Mesenchymal stem cell (in vitro differentiated cells and primary cell): ENCODE data around the gene UGP2.

Source experiments
- DNase-seq: peaks from one replicate; pipeline ENCODE4 v3.0.0-alpha.2; 2013
- H2AFZ ChIP-seq: one replicate; pipeline ENCODE4 v1.6.1; 2013; ENCODE audit warnings: low read depth, mild to moderate bottlenecking, control low read depth, inconsistent platforms, low read length, moderate library complexity
- H2AK5ac ChIP-seq: 2 replicates; pipeline ENCODE4 v1.6.1; 2013; ENCODE audit warnings: low read length, moderate library complexity, mild to moderate bottlenecking, inconsistent platforms; ENCODE audit not compliant: severe bottlenecking
- H2BK120ac ChIP-seq: one replicate; pipeline ENCODE4 v1.6.1; 2013; ENCODE audit warnings: low read depth, mild to moderate bottlenecking, inconsistent platforms, low read length, moderate library complexity
- H2BK12ac ChIP-seq, 2 experiments: one replicate each; pipeline ENCODE4 v1.6.1; 2013; ENCODE audit warnings: inconsistent platforms in 2 of 2, low read length in 2 of 2, mild to moderate bottlenecking in 2 of 2, moderate library complexity in 2 of 2, control low read depth in 1 of 2
- H2BK15ac ChIP-seq: one replicate; pipeline ENCODE4 v1.6.1; 2013; ENCODE audit warnings: mild to moderate bottlenecking, low read depth, inconsistent platforms; ENCODE audit not compliant: poor library complexity, severe bottlenecking
- H2BK5ac ChIP-seq: 2 replicates; pipeline ENCODE4 v1.6.1; 2013; ENCODE audit warnings: low read depth, mild to moderate bottlenecking, low read length, control low read depth, inconsistent platforms; ENCODE audit not compliant: poor library complexity, severe bottlenecking
- H3K14ac ChIP-seq, 2 experiments: one replicate each; pipeline ENCODE4 v1.6.1; 2013; ENCODE audit warnings: inconsistent platforms in 2 of 2, low read length in 2 of 2, control low read depth in 1 of 2, mild to moderate bottlenecking in 1 of 2, moderate library complexity in 1 of 2
- H3K18ac ChIP-seq, 2 experiments: one replicate each; pipeline ENCODE4 v1.6.1; 2013; ENCODE audit warnings: inconsistent platforms in 2 of 2, low read length in 2 of 2, control low read depth in 1 of 2, low read depth in 1 of 2, mild to moderate bottlenecking in 1 of 2
- H3K23ac ChIP-seq, 2 experiments: one replicate each; pipeline ENCODE4 v1.6.1; 2013; ENCODE audit warnings: inconsistent platforms in 2 of 2, low read length in 2 of 2, mild to moderate bottlenecking in 2 of 2, moderate library complexity in 2 of 2, control low read depth in 1 of 2
- H3K27ac ChIP-seq: 2 replicates; pipeline ENCODE4 v1.5.1; 2013; ENCODE audit warnings: mild to moderate bottlenecking, moderate library complexity, low read length, control low read depth, inconsistent platforms; ENCODE audit not compliant: poor library complexity, severe bottlenecking
- H3K27me3 ChIP-seq, 2 experiments: 2 replicates each; pipeline versions ENCODE4 v1.6.1 to v1.7.0; 2013; ENCODE audit warnings: low read length in 2 of 2, mild to moderate bottlenecking in 2 of 2, moderate library complexity in 2 of 2, control low read depth in 1 of 2, inconsistent platforms in 1 of 2; ENCODE audit not compliant: control insufficient read depth in 1 of 2, insufficient read depth in 1 of 2
- H3K36me3 ChIP-seq, 2 experiments: 2 replicates each; pipeline versions ENCODE4 v1.6.1 to v1.7.0; 2013; ENCODE audit warnings: low read length in 2 of 2, control low read depth in 1 of 2, inconsistent platforms in 1 of 2, low read depth in 1 of 2, mild to moderate bottlenecking in 1 of 2; ENCODE audit not compliant: insufficient read depth in 2 of 2, control insufficient read depth in 1 of 2
- H3K4ac ChIP-seq, 2 experiments: one replicate each; pipeline ENCODE4 v1.6.1; 2013; ENCODE audit warnings: inconsistent platforms in 2 of 2, low read length in 2 of 2, mild to moderate bottlenecking in 2 of 2, moderate library complexity in 2 of 2, control low read depth in 1 of 2, low read depth in 1 of 2
- H3K4me1 ChIP-seq: 2 replicates; pipeline ENCODE4 v1.6.1; 2013; ENCODE audit warnings: low read depth, low read length, control low read depth; ENCODE audit not compliant: control insufficient read depth, insufficient read depth
- H3K4me2 ChIP-seq: 2 replicates; pipeline ENCODE4 v1.6.1; 2013; ENCODE audit warnings: low read length, mild to moderate bottlenecking, inconsistent platforms; ENCODE audit not compliant: poor library complexity, severe bottlenecking
- H3K4me3 ChIP-seq, 2 experiments: 2 replicates each; pipeline versions ENCODE4 v1.5.1 to v1.7.0; 2013; ENCODE audit warnings: low read length in 2 of 2, mild to moderate bottlenecking in 2 of 2, control low read depth in 1 of 2, low read depth in 1 of 2; ENCODE audit not compliant: insufficient read depth in 1 of 2
- H3K79me1 ChIP-seq: replicated peaks from 2 replicates; pipeline ENCODE4 v1.6.1; 2013; ENCODE audit warnings: mild to moderate bottlenecking, control low read depth, low read length, inconsistent platforms; ENCODE audit not compliant: poor library complexity, severe bottlenecking
- H3K9ac ChIP-seq: 2 replicates; pipeline ENCODE4 v1.7.0; 2013; ENCODE audit warnings: mild to moderate bottlenecking, low read length, moderate library complexity
- H3K9me3 ChIP-seq: 2 replicates; pipeline ENCODE4 v1.7.0; 2013; ENCODE audit warnings: mild to moderate bottlenecking, low read length; ENCODE audit not compliant: control insufficient read depth
- H4K8ac ChIP-seq: one replicate; pipeline ENCODE4 v1.6.1; 2013; ENCODE audit warnings: inconsistent platforms, mild to moderate bottlenecking, low read length, moderate library complexity
- H4K91ac ChIP-seq: one replicate; pipeline ENCODE4 v1.6.1; 2013; ENCODE audit warnings: mild to moderate bottlenecking, low read length, inconsistent platforms
- WGBS: methylation state at CpG from one replicate; pipeline ENCODE4 v1.1.7; 2013; ENCODE audit warnings: mixed read lengths; 5-methylcytosine and 5-hydroxymethylcytosine counted together

Gene UGP2

GRCh38 chr2:63886445-63886844 lies 44.7 kb downstream of the UGP2 start:
- Histone ChIP-seq H2BK120ac (no peak overlapping the region), H3K36me3 (peaks cover 18 to 99% of the 10 kb centered on the region in 2 experiments), H3K23ac (no peak overlapping the region), H3K79me1 (peaks cover 25% of the 10 kb centered on the region), H3K27me3 (no peaks in the 10 kb centered on the region), H3K27ac (no peak overlapping the region), H2BK5ac (no peak overlapping the region), H2BK15ac (no peak overlapping the region), H2AFZ (no peak overlapping the region), H4K8ac (no peak overlapping the region), H3K18ac (no peak overlapping the region), H3K4me1 (peaks cover 3% of the 10 kb centered on the region), H3K4ac (no peak overlapping the region), H4K91ac (no peak overlapping the region), H3K4me3 (no peak overlapping the region), H2BK12ac (no peak overlapping the region), H2AK5ac (no peak overlapping the region), H3K9me3 (no peaks in the 10 kb centered on the region), H3K4me2 (no peak overlapping the region), H3K9ac (no peak overlapping the region), H3K14ac (no peak overlapping the region)
- WGBS = 89% methylated on average over 2 of the region's 2 CpGs
- DNase-seq = no peak

- 100% methylated on average over 1 of the region's 2 CpGs for WGBS
- peaks cover 3% of the 10 kb centered on the region for H3K4me1 ChIP-seq
- H2AK5ac ChIP-seq = no peak overlapping the region
- H4K8ac ChIP-seq = no peak overlapping the region
- DNase-seq = no peak
- no peak overlapping the region for H3K4me3 ChIP-seq
- H3K27me3 ChIP-seq = no peaks in the 10 kb centered on the region
- H3K36me3 ChIP-seq = peaks cover 18 to 99% of the 10 kb centered on the region in 2 experiments
- H3K23ac ChIP-seq = no peak overlapping the region
- H2BK12ac ChIP-seq = no peak overlapping the region
- H2AFZ ChIP-seq = no peak overlapping the region
- H3K4me2 ChIP-seq = no peak overlapping the region
- no peak overlapping the region for H3K18ac ChIP-seq
- no peak overlapping the region for H2BK15ac ChIP-seq
- no peaks in the 10 kb centered on the region for H3K9me3 ChIP-seq
- H3K14ac ChIP-seq = no peak overlapping the region
- no peak overlapping the region for H3K9ac ChIP-seq
- H3K79me1 ChIP-seq = peaks cover 20% of the 10 kb centered on the region
- H3K27ac ChIP-seq = no peak overlapping the region
- H4K91ac ChIP-seq = no peak overlapping the region
- no peak overlapping the region for H3K4ac ChIP-seq
- H2BK120ac ChIP-seq = no peak overlapping the region
- H2BK5ac ChIP-seq = no peak overlapping the region
Observed at GRCh38 chr2:63888053-63888452, 46.4 kb downstream of the UGP2 start.

DNA sequence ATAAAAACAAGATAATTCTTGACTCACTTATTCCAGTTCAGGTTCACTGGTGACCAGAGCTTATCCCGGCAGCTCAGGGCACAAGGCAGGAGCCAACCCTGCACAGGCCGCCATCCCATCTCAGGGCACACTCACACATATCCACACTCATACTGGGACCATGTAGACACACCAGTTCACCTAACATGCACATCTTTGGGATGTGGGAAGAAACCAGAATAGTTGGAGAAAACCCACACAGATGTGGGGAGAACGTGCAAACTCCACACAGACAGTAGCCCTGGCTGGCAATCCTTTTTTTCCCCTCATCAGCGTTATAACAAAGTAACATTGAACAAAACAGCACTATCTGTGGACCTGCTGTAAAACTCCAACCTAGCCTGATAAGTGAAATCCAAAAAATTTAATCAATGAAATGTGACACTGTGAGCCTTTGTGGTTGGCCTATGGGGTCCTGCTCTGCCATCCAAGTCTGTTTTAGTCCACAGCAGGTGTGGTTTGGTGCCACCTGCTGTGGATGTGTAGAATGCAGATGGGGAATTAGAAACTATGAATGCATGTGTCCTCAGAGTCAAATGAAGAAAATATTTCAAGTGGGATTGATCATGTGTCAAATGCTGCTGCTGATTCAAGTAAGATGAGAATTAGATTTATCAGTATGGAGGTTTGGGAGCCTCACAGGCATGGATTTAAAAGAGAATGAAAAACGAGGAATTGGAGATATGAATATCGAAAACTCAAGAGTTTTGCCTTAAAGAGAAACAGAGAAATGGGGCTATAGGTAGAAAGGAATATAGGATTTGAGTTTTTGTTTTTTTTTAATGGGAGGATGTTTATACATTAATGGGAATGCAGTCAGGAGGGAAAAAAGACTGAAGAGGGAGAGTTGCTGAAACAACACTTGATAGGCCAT lies 47.0 kb downstream of the UGP2 start:
- H4K91ac ChIP-seq = no peak overlapping the region
- no peaks in the 10 kb centered on the region for H3K27me3 ChIP-seq
- peak; percentile 56 for DNase-seq
- H3K36me3 ChIP-seq = peaks cover 15 to 99% of the 10 kb centered on the region in 2 experiments
- no peak overlapping the region for H3K4me2 ChIP-seq
- H2BK12ac ChIP-seq = no peak overlapping the region
- no peak overlapping the region for H2BK5ac ChIP-seq
- H3K23ac ChIP-seq = no peak overlapping the region
- H3K9ac ChIP-seq = no peak overlapping the region
- H2AK5ac ChIP-seq = no peak overlapping the region
- H3K4me3 ChIP-seq = no peak overlapping the region
- H2BK120ac ChIP-seq = no peak overlapping the region
- H3K14ac ChIP-seq = no peak overlapping the region
- H3K4me1 ChIP-seq = peaks cover 3% of the 10 kb centered on the region
- H3K79me1 ChIP-seq = peaks cover 17% of the 10 kb centered on the region
- H2BK15ac ChIP-seq = no peak overlapping the region
- H4K8ac ChIP-seq = no peak overlapping the region
- no peak overlapping the region for H3K27ac ChIP-seq
- WGBS = 99% methylated on average over 5 of the region's 6 CpGs
- no peak overlapping the region for H3K4ac ChIP-seq
- H2AFZ ChIP-seq = no peak overlapping the region
- H3K18ac ChIP-seq = no peak overlapping the region
- H3K9me3 ChIP-seq = no peaks in the 10 kb centered on the region

DNA sequence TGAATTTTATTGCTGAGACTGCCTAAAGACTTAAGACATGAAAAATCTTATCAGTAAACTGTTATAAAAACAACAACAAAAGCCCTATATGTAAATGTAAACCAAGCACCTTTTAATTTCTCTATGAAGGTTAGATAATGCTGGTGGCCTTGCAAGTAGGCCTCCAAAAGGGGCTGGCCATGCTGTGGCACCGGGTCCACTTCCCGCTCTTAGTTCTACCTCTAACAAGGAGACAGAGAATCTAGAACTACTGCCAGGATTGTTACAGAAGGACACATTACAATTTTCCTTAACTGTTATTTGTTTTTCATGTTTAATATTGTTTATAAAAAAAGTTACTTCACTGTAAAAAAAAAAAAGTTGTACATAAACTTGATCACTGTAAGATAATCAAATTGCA lies 49.0 kb downstream of the UGP2 start:
- Histone ChIP-seq H3K4me1 (peaks cover 3% of the 10 kb centered on the region), H2BK12ac (no peak overlapping the region)

More for the DNA sequence above, 49.0 kb downstream of the UGP2 start:
- Histone ChIP-seq H4K8ac (no peak overlapping the region), H3K79me1 (peaks cover 14% of the 10 kb centered on the region), H3K9ac (no peak overlapping the region), H3K4me2 (no peak overlapping the region), H3K9me3 (no peaks in the 10 kb centered on the region), H3K18ac (no peak overlapping the region), H2BK15ac (no peak overlapping the region), H2AFZ (no peak overlapping the region), H4K91ac (no peak overlapping the region), H2BK5ac (no peak overlapping the region), H3K23ac (no peak overlapping the region), H3K4ac (no peak overlapping the region), H3K27me3 (no peaks in the 10 kb centered on the region), H2BK120ac (no peak overlapping the region), H3K4me3 (no peak overlapping the region), H2AK5ac (no peak overlapping the region), H3K27ac (no peak overlapping the region), H3K14ac (no peak overlapping the region), H3K36me3 (peaks cover 16 to 98% of the 10 kb centered on the region in 2 experiments)
- WGBS = 100% methylated on average over 2 of the region's 2 CpGs
- no peak for DNase-seq
